NCI-H1417 treated with DMSO at 0.1 percent for 48 hours (cell line): Measurements from ENCODE around the gene THSD7B.
"Not testable (repeated sequence)": the region's sequence is repeated elsewhere in the genome, so short reads cannot be mapped to it uniquely, and the experiment has no call there.

Source experiments
- DNase-seq: peaks from one replicate; lab custom pipeline; 2025; lab: John Stamatoyannopoulos, UW

The THSD7B gene

DNA sequence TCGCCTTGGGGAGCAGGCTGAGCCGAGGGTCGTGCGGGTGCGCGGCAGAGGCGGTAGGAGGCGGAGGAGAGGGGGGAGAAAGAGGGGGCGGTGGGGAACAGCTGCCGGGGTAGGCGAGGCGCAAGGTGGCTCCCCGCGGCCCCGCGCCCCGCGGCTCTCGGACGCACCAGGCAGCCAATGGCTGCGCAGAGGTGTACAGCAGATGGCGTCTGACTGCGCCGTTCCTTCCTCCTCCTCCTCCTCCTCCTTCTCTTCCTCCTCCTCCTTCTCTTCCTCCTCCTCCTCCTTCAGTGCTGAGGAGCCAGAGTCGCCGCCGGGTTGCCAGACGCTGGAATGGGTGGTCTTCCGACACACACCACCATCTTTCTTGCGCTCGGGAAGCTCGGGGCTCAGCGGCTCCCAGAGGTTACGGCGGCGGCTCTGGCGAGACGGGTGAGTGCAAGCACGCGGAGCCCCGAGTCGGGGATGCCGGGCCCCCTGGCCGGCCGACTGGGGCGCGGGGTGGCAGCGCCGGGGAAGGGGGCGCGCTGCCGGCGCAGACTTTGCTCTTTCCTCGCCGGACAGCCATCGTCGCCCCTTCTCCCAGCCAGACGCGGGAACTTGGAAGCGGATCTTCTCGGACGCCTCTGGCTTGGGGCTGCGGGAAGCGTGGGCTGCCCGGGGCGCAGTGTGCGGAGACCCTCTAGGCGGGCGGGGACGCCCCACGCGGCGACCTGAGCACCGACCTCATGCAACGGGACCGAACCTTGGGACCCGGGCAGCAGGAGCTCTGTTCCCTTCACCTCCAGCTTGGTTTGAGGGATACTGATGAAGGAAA lies at the start of gene THSD7B:
THSD7B (plus strand) TSS at position 290 of the 817 bp plus-strand sequence. CDS start 116,634 bp downstream, outside the sequence.
- no peak for DNase-seq

- DNase-seq: no peak
These were observed 47.1 kb upstream of the THSD7B start for GRCh38 chr2:136718273-136718672.

DNA sequence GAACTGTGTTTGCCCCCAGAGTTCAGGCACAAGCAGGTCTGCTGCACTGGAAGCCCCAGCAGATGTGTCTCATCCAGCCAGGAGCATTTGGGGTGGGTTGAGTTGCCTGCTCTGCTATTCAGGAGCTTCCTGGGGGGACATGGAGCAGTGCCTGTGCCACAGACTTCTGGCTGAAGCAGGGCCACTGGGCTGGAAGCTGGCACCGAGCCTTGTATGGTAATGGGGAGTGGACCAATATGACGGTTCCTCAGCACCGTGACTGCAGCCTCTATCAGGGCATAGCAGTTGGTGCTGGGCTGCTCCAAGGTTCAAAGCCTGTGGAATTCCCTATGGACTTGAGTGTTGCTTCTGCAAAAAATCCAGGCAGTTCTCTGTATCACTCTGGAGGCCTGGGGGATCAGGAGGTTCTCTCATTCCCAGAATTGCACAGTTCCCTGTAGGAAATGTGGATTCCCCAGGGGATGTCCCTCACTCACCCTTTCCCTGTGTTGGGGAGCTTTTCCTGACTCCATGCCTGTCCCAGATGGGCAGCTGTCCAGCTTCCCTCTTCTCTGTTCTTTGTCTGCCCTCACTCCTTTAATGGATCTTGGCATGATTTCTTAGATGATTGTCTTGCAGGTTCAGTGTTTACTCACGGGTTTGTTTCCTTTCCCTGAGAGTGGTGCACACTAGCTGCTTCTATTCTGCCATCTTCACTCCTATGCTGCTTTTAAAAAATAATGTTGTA lies 37.2 kb upstream of the THSD7B start:
- DNase-seq: no peak

DNA sequence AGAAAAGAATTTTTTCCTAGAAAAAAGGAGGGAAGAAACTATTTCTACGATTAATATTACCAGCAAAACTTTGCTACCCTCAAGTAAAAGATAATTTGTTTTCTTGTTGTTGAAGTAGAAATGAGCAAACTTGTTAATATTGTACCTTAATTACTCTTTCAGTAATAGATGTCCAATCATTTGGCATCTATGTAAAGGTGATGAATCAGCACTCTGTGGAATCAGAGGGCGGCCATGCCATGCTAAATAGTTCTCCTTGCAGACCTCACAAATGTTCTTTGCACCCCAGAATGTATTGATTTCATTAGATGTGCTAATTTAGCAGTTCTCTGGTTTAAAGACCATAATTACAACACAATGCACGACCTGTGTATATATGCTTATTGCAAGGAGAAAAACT lies 29.1 kb upstream of the THSD7B start:
- DNase-seq: no peak

- no peak for DNase-seq
These were observed 27.3 kb upstream of the THSD7B start for GRCh38 chr2:136738044-136738443.

GRCh38 chr2:136741471-136741870 lies 23.9 kb upstream of the THSD7B start:
- DNase-seq: no peak

DNA sequence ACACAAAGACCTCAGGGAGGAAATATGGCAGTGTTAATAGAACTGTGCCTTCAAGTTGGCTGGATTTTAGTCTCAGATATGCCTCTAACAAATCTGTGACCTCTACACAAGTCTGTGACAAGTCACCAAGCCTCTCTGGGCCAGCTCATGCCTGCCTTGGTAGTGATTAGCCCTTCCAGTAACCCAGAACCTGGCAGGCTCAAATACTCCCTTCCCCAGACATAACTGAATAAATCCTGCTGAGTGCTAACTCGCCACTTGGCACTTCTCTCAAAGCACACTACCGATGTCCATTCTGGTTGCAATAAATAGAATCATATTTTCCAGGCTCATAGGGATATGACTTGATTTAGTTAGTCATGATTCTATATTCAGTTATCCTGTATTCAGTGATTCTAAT lies 15.3 kb upstream of the THSD7B start:
- DNase-seq: no peak

DNA sequence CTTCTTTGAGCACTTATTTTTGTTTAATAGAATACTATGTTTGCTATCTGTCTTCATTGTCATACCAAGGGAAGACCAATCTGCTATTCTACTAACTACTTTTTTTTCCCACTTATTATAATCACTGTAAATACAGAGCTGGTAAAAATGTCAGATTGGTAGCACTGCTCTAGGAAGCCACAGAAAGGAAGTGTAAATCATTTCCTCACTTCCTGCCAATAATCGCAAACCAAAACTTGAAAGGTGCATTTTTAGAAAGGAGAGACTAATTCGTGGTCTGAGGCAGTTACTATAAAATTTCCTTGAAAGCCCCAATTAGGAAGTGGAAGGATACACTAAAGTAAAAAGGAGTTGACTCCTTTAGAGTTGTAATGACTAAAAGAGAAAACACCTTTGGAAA lies 13.9 kb upstream of the THSD7B start:
- DNase-seq: no peak

DNA sequence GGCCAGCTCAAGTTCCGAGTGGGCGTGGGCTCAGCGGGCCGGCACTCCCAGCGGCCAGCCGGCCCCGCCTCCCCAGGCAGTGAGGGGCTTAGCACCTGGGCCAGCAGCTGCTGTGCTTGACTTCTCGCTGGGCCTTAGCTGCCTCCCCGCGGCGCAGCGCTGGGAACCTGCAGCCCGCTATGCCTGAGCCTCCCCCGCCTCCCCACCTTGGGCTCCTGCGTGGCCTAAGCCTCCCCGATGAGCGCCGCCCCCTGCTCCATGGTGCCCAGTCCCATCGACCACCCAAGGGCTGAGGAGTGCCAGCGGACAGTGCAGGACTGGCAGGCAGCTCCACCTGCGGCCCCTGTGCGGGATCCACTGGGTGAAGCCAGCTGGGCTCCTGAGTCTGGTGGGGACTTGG lies 6.8 kb upstream of the THSD7B start:
- not testable (repeated sequence) for DNase-seq

- no peak for DNase-seq
These were observed 691 bp upstream of the THSD7B start for GRCh38 chr2:136764452-136765255.

DNA sequence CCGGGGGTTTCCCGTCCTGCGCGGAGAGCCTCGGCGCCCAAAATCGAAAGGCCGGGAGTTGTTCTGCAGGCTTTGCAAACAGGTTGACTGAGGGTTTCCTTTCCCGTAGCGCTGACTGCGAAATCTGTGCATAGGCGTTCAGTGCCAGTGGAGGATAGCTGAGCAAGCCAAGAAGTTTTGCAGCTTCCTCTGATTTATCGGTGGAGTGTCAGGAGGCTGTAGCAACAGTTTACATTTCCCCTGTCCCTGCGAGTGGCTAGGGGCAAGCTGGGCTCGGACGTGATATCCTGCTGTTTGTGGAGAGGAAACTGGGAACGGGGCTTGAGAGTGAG lies 694 bp downstream of the THSD7B start:
- no peak for DNase-seq

- no peak for DNase-seq
These were observed 1.7 kb downstream of the THSD7B start for GRCh38 chr2:136767030-136767429.

DNA sequence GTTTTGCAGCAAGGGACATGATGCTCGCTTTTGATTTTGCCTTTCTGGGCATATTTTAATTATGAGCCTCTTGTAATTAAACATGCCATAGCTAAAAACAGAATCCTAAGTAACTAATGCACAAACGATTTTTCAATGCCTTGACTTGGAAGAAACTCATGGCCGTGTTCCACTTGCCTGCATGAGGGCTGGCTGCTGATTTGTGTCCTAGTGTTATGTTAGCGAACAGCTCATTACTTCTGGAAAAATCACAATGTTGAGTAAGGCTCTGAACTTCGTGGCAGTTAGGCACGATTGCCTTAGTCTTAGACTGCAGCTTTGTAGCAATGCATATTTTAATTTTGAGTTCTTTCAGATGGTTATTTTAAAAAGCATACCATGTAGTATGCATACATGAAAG lies 4.5 kb downstream of the THSD7B start:
- no peak for DNase-seq

GRCh38 chr2:136770384-136770783 lies 5.0 kb downstream of the THSD7B start:
- no peak for DNase-seq

DNA sequence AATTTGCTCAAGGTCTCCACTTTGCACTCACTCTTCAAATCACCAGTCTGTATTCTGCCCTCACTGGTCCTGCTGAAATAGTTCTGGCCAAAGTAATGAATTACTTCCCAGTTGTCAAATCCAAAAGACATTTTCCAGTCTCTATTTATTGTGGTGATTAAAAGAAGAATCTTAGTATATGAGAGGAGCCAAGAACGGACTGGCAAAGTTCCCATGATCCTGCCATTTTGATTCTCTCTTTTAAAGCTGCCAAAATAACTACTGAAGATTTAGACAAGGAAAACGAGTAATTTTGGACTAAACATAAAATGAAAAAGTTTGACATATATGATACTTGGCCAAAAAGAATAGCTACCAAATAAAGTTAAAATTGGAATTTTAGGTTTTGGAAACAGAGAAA lies 12.0 kb downstream of the THSD7B start:
- no peak for DNase-seq

DNA sequence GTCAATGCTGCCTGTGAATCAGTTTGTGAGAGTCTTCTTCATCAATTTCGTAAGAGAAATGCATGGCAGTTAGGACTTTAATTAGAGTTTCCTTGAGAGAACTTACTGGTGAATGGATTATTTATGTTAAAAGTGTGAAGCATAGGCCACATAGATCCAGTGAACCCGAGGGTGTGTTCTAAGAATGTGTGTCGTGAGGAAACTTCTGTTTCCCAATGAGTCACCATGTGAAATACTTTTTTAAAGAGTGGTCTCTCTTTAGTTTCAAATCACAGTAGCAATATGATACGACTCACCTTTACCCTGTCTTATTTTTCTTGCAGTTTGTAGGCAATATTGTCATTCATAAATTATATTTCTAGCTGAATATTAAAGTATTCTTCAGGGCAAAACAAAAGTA lies 18.5 kb downstream of the THSD7B start:
- no peak for DNase-seq

DNA sequence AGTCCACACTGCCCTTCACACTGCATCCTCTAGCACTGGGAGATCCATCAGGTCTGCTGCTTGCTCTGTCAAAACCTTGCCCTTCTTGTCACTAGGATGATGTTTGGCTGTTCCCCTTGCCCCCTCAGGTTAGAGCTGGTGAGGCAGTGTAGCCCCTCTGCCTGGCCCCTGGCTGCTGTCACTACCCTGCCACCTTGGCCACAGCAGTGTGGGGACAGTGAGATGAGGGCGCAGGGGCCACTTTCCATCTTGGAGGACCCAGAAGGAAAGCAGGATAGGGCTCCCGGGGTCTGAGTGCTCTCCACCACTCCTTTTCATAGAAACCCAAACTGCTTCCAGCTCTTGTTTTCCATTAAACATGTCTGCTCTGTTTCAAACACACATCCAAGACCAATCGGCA lies 19.9 kb downstream of the THSD7B start:
- no peak for DNase-seq

GRCh38 chr2:136787970-136788369 lies 22.6 kb downstream of the THSD7B start:
- DNase-seq: no peak

GRCh38 chr2:136796339-136796738 lies 31.0 kb downstream of the THSD7B start:
- no peak for DNase-seq

GRCh38 chr2:136798766-136799165 lies 33.4 kb downstream of the THSD7B start:
- DNase-seq: no peak

DNA sequence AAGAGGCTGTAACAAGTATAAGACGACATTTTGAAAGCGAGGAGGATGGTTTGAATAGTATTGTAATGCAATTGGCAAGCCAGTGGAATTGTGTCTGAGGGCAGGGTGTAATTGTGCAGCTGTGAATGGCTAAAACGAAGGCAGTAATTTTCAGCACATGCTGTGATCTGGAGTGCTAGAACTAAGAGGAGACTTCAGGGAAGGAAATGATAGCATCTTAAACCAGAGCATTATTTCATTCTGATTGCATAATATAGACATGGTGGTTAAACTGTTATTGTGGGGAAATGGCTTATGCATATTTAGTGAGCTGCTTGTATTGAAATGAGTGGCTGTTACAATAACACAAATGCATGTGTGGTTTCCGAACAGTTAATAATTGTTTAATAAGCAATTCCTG lies 36.3 kb downstream of the THSD7B start:
- DNase-seq: no peak

- no peak for DNase-seq
These were observed 44.7 kb downstream of the THSD7B start for GRCh38 chr2:136809998-136810397.

- no peak for DNase-seq
These were observed 53.5 kb downstream of the THSD7B start for GRCh38 chr2:136818839-136819238.
